Stimulated activated memory B cell treated with anti-CD40 and anti-IgM and Interleukin-4, amounts not matched to agents 10 μg/mL and 1 μg/mL and 100 μg/mL, for 72 hours (primary cell): ENCODE data around the gene HEMGN.

Source experiments
- ATAC-seq: fragments of 150-1000 bp; cut with Tn5 transposase; 2 replicates; pipeline ENCODE4 v1.10.0; 2021
- H3K27ac Mint-ChIP-seq: one replicate; pipeline ENCODE4 v1.8.0; 2022; ENCODE audit warnings: mild to moderate bottlenecking, mixed read lengths
- H3K27me3 Mint-ChIP-seq: one replicate; pipeline ENCODE4 v1.8.0; 2022; ENCODE audit warnings: mixed read lengths
- H3K36me3 Mint-ChIP-seq: one replicate; pipeline ENCODE4 v1.8.0; 2022; ENCODE audit warnings: mixed read lengths
- H3K4me1 Mint-ChIP-seq: one replicate; pipeline ENCODE4 v1.8.0; 2022; ENCODE audit warnings: mixed read lengths
- H3K4me3 Mint-ChIP-seq: one replicate; pipeline ENCODE4 v1.8.0; 2022; ENCODE audit warnings: mild to moderate bottlenecking, moderate library complexity, mixed read lengths
- H3K9me3 Mint-ChIP-seq: one replicate; pipeline ENCODE4 v1.8.0; 2022; ENCODE audit warnings: mixed read lengths

Gene HEMGN

DNA sequence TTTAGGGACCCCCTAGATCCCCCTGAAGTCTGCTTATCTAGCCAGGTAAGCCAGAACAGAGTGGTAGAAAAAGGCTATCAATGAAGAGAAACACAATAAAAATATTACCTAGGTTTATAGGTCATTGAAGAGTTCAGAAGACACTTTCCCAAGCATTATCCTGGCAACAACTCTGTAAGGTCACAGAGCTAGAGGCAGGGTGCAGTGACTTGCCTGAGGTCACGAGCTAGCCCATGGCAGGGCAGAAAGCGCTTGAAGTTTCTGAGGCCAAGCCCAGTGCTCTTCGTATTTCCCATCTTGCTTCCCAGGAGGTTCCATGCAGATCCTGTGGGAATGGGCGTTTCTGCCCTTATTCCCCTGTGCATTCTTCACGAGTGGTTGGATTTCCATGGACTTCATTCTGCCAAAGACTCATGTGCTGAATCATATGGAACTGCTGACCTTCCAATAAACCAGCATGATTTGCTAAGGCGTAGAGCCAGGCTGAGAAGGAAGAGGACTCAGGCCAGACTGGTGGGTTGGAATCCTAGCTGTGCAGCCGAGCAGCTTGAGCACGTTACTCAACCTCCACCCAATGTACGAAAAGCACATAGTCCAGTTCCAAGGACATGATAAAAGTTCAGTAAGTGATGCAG lies 37.8 kb downstream of the HEMGN start:
- ATAC-seq, result no peak
- H3K36me3 Mint-ChIP-seq, result peaks cover 37% of the 10 kb centered on the region
- H3K27me3 Mint-ChIP-seq, result no peaks in the 10 kb centered on the region
- peaks cover 2% of the 10 kb centered on the region for H3K9me3 Mint-ChIP-seq
- peaks cover 12% of the 10 kb centered on the region for H3K4me1 Mint-ChIP-seq
- H3K4me3 Mint-ChIP-seq, result no peak overlapping the region
- no peak overlapping the region for H3K27ac Mint-ChIP-seq

DNA sequence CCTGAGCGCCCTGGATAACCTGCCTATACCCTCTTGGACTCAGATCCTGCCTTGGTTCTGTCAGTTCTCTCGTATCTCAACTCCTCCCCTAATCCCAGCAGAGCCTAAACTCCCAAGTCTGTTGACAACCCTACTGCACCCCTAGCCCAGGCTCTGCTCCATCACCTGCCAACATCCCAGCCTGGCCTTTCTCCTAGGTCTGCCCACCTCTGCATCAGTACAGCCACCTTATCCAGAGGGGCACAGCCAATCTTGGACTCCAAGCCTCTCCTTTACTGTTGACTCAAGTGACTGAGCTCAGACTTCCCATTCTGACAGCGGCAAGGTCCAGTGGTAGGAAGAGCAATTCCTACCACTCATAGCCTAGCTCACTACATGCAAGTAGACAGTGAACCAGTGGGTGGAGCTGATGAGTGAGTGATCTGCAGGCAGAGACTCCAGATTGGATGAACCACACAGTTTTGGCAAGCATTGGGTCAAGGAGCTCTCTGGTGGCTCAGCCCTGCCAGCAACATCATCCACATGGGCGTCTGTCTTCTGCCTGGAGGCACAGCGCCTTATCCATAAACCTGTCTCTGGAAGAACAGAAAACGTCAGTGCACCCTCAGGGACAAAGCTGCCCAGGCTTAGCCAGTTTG lies 42.2 kb downstream of the HEMGN start:
- H3K27me3 Mint-ChIP-seq, result no peaks in the 10 kb centered on the region
- H3K27ac Mint-ChIP-seq, result no peak overlapping the region
- no peak for ATAC-seq
- peaks cover 12% of the 10 kb centered on the region for H3K9me3 Mint-ChIP-seq
- H3K4me3 Mint-ChIP-seq, result no peak overlapping the region
- peaks cover 54% of the 10 kb centered on the region for H3K36me3 Mint-ChIP-seq
- H3K4me1 Mint-ChIP-seq, result peaks cover 2% of the 10 kb centered on the region

DNA sequence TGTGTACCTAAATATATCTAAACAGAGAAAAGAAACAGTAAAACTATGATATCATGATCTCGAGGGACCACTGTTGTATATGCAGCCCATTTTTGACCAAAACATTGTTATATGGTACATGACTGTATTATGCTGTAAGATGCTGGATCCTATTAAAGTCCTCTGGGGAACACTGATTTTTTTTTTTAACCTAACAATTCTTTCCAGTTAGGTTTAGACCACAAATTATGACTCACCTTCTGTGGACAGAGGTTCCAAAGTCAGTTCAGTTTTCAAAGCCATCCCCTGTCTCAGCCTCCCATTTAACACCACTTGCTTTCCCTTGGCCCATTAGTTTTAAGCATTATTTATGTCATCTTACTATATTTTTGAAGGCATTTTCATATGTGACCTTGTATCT lies 42.8 kb downstream of the HEMGN start:
- Mint-ChIP-seq H3K27me3 (no peaks in the 10 kb centered on the region), H3K9me3 (peaks cover 12% of the 10 kb centered on the region), H3K27ac (no peak overlapping the region), H3K4me3 (no peak overlapping the region), H3K36me3 (peaks cover 50% of the 10 kb centered on the region), H3K4me1 (no peaks in the 10 kb centered on the region)
- ATAC-seq, result no peak

DNA sequence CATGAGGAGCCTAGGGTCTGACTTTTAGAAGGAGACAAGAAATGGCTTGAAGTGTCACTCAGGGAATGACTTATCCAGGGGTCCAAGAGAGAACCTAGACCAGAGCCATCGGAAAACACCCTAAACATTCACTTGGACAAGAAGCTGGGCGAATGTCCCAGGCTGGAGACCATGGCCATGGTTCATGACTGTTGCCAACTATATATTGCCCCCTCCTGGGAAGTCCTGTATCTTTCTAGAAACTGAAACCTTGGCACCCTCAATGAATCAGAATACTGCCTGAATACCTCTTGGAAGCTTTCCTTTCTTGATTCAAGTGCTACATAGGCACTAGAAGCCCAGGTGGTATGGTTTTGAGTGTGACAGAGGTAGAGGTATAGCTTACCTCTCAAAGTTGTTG lies 45.6 kb downstream of the HEMGN start:
- Mint-ChIP-seq H3K4me3 (no peak overlapping the region), H3K9me3 (peaks cover 12% of the 10 kb centered on the region), H3K4me1 (no peaks in the 10 kb centered on the region), H3K27me3 (no peaks in the 10 kb centered on the region), H3K27ac (no peak overlapping the region), H3K36me3 (peaks cover 46% of the 10 kb centered on the region)
- ATAC-seq, result no peak

DNA sequence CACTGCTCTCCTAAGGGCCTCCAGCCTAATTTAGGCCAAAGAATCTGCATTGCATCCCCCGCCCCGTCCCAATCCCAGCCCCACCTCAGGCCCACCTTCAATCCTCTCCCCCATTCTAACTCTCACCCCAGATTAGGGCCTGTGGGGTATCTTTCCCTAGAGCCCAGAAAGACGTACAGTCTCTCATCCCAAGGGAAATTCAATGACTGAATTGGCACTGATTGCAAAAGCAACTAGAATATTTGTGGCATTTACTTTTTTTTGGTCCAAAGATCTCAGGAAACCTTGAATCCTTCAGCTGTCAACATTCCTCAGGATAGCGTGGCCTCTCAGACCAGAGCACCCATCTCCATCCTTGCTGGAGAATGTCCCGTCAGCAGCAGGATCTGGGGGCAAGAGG lies 46.2 kb downstream of the HEMGN start:
- ATAC-seq, result no peak
- H3K27me3 Mint-ChIP-seq, result no peaks in the 10 kb centered on the region
- no peak overlapping the region for H3K4me3 Mint-ChIP-seq
- H3K36me3 Mint-ChIP-seq, result peaks cover 40% of the 10 kb centered on the region
- no peaks in the 10 kb centered on the region for H3K4me1 Mint-ChIP-seq
- no peak overlapping the region for H3K27ac Mint-ChIP-seq
- H3K9me3 Mint-ChIP-seq, result peaks cover 12% of the 10 kb centered on the region

DNA sequence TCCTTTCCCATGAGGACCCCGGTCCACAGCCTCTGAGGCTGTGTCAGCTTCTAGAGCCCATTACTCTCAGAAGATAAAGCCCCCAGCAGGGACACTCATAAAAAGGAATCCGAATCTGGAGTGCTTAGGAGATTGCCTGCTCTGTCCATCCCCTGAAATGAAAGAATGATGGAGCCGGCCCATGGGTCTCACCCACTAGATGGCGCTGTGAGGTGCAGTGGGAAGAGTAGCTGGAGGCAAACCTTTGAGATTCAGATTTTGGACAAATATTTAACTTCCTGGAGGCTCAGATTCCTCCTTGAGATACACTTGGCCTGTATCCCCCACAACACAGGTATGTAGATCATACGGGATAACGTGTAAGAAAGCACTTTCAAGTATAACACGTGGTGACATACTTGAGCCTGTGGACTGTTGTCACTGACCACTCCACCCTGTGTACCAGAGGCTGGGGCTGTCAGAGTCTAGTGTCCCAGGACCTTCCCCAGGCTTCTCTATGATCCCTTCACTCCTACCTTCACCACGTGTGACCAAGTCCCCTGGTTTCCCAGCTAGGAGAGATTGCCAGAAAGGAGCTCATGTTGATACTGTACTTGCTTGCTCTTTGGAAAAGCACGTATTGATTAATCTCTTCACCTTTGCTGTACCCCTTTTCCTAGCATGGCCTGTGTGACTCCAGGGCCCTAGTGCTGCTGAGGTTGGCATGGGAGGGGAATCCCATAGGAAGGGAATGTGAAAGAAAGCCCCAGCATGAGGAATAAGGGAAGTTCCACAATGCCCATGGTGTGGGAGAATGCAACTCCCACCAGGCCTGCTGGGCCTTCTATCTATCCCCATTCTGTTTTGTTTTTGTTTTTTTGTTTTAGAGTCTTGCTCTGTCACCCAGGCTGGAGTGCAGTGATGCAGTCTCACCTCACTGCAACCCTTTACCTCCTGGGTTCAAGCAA lies 47.8 kb downstream of the HEMGN start:
- H3K4me1 Mint-ChIP-seq, result no peaks in the 10 kb centered on the region
- ATAC-seq, result no peak
- H3K27me3 Mint-ChIP-seq, result no peaks in the 10 kb centered on the region
- H3K4me3 Mint-ChIP-seq, result no peak overlapping the region
- peaks cover 29% of the 10 kb centered on the region for H3K36me3 Mint-ChIP-seq
- peaks cover 9% of the 10 kb centered on the region for H3K9me3 Mint-ChIP-seq
- H3K27ac Mint-ChIP-seq, result no peak overlapping the region

DNA sequence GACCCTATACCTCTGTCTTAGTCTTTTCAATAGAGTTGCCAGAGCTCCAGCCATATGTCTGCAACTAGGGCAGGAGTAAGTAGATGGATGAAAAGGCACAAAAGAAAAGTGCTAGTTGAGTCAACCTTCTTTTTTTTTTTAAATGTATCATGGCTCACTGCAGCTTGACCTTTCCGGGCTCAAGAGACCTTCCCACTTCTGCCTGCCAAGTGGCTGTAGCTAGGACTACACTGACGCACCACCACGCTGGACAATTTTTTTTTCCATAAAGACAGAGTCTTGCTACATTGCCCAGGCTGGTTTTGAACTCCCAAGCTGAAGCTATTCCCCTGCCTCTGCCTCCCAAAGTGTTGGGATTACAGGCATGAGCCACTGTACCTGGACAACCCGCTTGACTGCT lies 57.6 kb downstream of the HEMGN start:
- peaks cover 12% of the 10 kb centered on the region for H3K36me3 Mint-ChIP-seq
- H3K4me1 Mint-ChIP-seq, result no peaks in the 10 kb centered on the region
- H3K4me3 Mint-ChIP-seq, result no peak overlapping the region
- no peaks in the 10 kb centered on the region for H3K9me3 Mint-ChIP-seq
- no peak for ATAC-seq
- H3K27ac Mint-ChIP-seq, result no peak overlapping the region
- H3K27me3 Mint-ChIP-seq, result no peaks in the 10 kb centered on the region
